Measurements from ENCODE around the gene WDR48.

- TF ChIP-seq CTCF (IDR thresholded peaks at IDR 0.05) = no peak
- no peak for TF ChIP-seq POLR2AphosphoS5 (IDR thresholded peaks at IDR 0.05)
- TF ChIP-seq POLR2A (IDR thresholded peaks at IDR 0.05) = no peak
These were observed 1.8 kb upstream of the WDR48 start for GRCh38 chr3:39050029-39050428.
